ENCODE measurements around the gene METAP1D.
A peak's percentile ranks its signal among the peaks of the same experiment; 100 is the strongest.

METAP1D gene

GRCh38 chr2:172080641-172081220, 81.0 kb downstream of the METAP1D start:
- DNase-seq (ENCODE audit: low spot score) = no peak

- no peak for DNase-seq (ENCODE audit: low spot score)
Measured at GRCh38 chr2:172081221-172082022, 81.7 kb downstream of the METAP1D start.

GRCh38 chr2:172082105-172082943, 82.6 kb downstream of the METAP1D start:
- DNase-seq (ENCODE audit: low spot score) = no peak

GRCh38 chr2:172082944-172083627, 83.3 kb downstream of the METAP1D start:
- peak; percentile 70 for DNase-seq (ENCODE audit: low spot score)

- no peak for DNase-seq (ENCODE audit: low spot score)
Measured at GRCh38 chr2:172083628-172084394, 84.1 kb downstream of the METAP1D start.

- no peak for DNase-seq (ENCODE audit: low spot score)
Measured at GRCh38 chr2:172084395-172084644, 84.6 kb downstream of the METAP1D start.

- peak; percentile 81 for DNase-seq (ENCODE audit: low spot score)
Measured at GRCh38 chr2:172084645-172085459, 85.1 kb downstream of the METAP1D start.

GRCh38 chr2:172085460-172086159, 85.9 kb downstream of the METAP1D start, which contains the start of gene DLX1:
Gene DLX1, plus strand, starts transcription at chr2:172085507. Its CDS starts 171 bp downstream, at chr2:172085678.
- DNase-seq (ENCODE audit: low spot score) = peak; percentile 70

GRCh38 chr2:172086241-172087206, 86.8 kb downstream of the METAP1D start:
- peak; percentile 70 for DNase-seq (ENCODE audit: low spot score)

GRCh38 chr2:172087207-172087779, 87.5 kb downstream of the METAP1D start:
- peak; percentile 70 for DNase-seq (ENCODE audit: low spot score)

- no peak for DNase-seq (ENCODE audit: low spot score)
Measured at GRCh38 chr2:172087780-172088244, 88.1 kb downstream of the METAP1D start.

GRCh38 chr2:172088245-172089004, 88.7 kb downstream of the METAP1D start:
- no peak for DNase-seq (ENCODE audit: low spot score)

GRCh38 chr2:172089005-172089504, 89.3 kb downstream of the METAP1D start:
- no peak for DNase-seq (ENCODE audit: low spot score)

- no peak for DNase-seq (ENCODE audit: low spot score)
Measured at GRCh38 chr2:172089633-172090032, 89.9 kb downstream of the METAP1D start.

GRCh38 chr2:172090044-172090961, 90.5 kb downstream of the METAP1D start:
- no peak for DNase-seq (ENCODE audit: low spot score)

GRCh38 chr2:172091000-172091641, 91.4 kb downstream of the METAP1D start:
- DNase-seq (ENCODE audit: low spot score) = no peak
